HG02763 (cell line): ENCODE data around the gene S1PR5.
A peak's percentile ranks its signal among the peaks of the same experiment; 100 is the strongest.

Experiments used
- ATAC-seq: cut with Tn5 transposase; IDR thresholded peaks from one replicate; pipeline ENCODE4 v1.9.1; 2021; ENCODE audit warnings: mild to moderate bottlenecking, moderate library complexity; ENCODE audit not compliant: unreplicated experiment

S1PR5 gene

GRCh38 chr19:10516671-10517286, 468 bp downstream of the S1PR5 start:
- ATAC-seq, result no peak

GRCh38 chr19:10516064-10516385, 1.2 kb downstream of the S1PR5 start:
- no peak for ATAC-seq

- ATAC-seq, result no peak
These were observed 2.8 kb downstream of the S1PR5 start for GRCh38 chr19:10514211-10515145.

DNA sequence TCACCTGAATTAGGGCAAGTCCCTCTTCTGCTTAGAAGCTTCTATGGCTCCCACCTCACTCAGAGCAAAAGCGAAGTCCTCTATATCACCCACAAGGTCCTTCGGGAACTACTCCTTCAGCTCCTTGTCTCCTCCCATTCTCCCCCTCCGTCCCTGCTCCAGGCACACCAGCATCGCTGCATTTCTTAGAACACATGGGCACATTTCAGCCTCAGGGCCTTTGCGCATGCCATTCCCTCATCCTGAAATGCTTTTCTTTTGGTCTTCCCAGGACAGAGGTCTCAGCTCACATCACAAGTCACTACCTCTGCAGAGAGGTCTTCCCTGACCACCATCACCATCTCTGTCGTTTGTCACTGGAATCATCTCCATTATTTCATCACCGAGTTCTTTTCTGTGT, 4.0 kb downstream of the S1PR5 start:
- no peak for ATAC-seq

GRCh38 chr19:10510301-10510802, 6.9 kb downstream of the S1PR5 start:
- no peak for ATAC-seq

GRCh38 chr19:10508707-10509106, 8.5 kb downstream of the S1PR5 start:
- no peak for ATAC-seq

- no peak for ATAC-seq
These were observed 9.2 kb downstream of the S1PR5 start for GRCh38 chr19:10508036-10508435.

DNA sequence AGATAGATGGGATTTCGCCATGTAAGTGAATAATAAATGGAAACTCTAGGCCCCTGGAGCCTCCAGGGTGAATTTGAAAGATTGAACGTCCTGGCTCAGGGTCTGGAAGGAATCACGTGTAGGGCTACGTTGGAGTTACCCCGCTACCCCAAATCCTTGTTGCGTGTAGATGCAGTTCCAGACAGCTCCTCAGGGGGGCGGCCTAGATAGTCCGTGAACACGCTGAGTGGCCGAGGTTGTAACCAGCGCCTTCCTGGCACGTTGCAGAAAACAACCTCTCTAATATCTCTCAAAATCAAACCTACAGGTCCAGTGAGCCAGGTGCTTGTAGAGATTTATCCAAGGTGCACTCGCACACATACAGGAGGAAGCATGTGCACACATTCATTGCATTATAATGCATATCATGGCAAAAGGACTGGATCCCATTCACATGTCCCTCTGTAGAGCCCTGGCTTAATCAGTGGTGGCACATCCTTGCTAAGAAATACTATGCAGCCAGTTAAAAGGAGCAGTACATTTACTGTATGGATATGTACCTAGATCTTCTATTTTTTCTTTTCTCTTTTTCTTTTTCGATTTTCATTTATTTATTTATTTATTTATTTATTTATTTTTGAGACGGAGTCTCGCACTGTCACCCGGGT, 11.5 kb downstream of the S1PR5 start:
- ATAC-seq, result no peak

DNA sequence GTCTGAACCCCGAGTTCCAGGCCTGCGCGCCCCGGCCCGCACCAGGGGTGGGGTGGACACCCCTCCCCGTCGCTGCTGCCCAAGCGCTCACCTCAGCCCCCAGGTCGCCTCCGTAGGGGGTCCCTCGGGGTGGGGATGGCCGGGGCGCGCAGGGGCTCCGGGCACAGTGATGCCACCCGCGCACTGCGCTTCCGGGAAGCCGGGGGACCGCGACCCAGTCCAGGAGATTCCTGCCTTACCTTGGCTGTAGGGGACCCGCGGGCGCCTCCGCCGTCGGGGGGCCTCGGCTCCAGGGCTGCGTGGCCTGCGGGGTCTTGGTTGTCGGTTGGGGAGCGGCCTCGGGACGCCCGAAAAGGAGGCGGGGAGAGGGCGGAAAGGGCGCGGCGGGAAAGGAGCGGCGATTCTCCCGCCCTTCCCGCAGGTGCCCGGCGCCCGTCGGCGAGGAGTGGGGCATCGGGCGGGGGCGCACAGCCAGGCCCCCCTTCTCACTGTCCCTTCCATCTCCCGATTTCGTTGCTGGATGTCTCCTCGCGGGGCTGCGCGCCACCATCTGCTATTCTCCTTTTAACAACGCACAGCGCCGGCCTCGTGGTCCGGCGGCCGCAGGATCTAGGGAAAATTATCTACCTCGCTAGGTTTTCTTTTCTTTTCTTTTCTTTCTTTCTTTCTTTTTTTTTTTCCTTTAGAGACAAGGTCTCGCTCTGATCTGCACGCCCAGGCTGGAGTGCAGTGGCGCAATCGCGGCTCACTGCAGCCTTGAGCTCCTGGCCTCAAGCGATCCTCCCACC, 14.1 kb downstream of the S1PR5 start, which contains the start of gene KEAP1:
Gene KEAP1 (minus strand): TSS at position 355 of the 788 bp plus-strand sequence. CDS start 3,323 bp downstream, outside the sequence.
- peak; percentile 32 for ATAC-seq

GRCh38 chr19:10502524-10503001, 14.7 kb downstream of the S1PR5 start:
- peak; percentile 82 for ATAC-seq

DNA sequence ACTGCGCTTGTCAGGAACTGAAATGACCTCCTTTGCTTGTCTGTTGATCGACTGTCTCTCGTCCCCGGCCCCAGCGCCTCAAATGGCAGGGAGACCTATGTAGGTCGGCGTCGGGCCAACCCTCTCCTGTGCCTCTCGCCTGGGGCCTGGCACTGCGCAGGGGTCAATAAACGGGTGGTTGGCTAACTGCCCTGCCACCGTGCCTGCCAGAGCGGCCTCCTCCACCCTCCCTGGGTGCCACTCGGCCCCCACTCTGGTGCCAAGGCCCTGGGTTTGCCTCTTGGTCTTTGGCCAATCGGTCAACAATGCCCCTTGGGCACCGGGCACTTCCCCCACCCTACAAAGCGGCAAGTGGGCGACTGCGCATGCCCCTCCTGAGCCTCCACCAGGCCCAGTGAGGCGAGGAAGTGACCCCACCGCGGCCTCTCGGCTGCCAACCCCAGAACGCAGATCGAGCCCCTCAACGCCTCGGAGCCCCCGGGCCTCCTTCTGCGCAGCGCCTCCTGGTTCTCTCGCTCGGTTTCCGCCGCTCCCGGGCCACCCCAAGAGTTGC, 15.2 kb downstream of the S1PR5 start:
- ATAC-seq, result peak; percentile 40

GRCh38 chr19:10500247-10500592, 17.0 kb downstream of the S1PR5 start:
- no peak for ATAC-seq

DNA sequence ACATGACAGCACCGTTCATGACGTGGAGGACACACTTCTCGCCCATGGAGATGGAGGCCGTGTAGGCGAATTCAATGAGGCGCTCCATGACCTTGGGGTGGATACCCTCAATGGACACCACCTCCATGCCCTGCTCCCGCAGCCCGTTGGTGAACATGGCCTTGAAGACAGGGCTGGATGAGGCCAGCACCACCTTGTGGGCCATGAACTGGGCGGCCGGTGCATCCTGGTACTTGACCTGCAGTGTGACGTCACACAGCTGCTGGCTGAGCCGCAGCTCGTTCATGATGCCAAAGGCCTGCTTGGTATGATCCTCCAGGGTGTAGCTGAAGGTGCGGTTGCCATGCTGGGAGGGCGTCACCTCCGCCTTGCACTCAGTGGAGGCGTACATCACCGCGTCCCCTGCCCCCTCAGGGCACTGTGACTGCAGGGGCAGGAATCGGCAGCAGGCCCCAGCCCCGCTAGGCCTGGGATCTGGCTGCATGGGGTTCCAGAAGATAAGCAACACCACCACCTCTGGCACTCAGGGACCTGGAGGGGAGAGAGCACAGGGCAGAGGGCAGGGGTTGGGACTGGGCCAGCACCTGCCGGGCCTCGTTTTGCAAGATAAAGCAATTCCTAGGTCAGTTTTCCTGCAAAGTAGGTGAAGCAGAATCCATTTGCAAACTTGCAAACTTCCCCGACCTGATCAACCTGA, 17.5 kb downstream of the S1PR5 start:
- ATAC-seq, result no peak

DNA sequence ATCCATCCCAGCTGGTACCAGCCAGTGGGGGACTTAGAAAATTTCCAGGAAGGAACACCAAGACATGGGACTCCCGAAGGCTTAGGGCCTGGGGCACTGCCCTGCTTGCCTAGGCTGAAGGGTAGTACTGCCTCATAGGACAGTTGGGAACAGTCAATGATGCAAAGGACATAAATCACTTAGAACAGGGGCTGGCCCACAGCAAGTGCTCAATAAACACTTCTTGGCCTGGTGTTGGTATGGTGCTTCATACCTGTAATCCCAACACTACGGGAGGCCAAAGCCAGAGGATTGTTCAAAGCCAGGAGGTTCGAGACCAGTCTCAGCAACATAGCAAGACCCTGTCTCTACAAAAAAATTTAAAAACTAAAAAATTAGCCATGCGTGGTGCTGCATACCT, 19.9 kb downstream of the S1PR5 start:
- no peak for ATAC-seq

GRCh38 chr19:10491472-10492047, 25.7 kb downstream of the S1PR5 start:
- ATAC-seq, result no peak

DNA sequence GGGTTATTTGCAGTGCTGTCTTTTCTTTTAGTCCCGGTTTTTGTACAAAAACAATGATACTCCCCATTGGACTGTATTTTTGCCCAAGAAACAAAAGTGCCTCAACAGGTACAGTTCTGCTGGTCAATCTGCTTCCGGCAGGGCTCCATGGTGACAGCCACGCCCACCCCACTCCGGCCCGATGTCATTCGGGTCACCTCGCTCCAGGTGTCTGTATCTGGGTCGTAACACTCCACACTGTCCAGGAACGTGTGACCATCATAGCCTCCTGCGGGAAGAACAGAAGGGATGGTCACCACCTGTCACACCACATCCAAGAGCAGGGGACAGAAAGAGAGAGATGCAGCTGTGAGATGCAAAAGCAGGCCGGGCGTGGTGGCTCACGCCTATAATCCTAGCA, 30.7 kb downstream of the S1PR5 start:
- ATAC-seq, result no peak

GRCh38 chr19:10478903-10479384, 38.3 kb downstream of the S1PR5 start:
- peak; percentile 54 for ATAC-seq

- no peak for ATAC-seq
These were observed 38.8 kb downstream of the S1PR5 start for GRCh38 chr19:10478476-10478875.

- ATAC-seq, result no peak
These were observed 42.2 kb downstream of the S1PR5 start for GRCh38 chr19:10474962-10475451.
